ENCODE measurements around the gene NTN1.

DNA sequence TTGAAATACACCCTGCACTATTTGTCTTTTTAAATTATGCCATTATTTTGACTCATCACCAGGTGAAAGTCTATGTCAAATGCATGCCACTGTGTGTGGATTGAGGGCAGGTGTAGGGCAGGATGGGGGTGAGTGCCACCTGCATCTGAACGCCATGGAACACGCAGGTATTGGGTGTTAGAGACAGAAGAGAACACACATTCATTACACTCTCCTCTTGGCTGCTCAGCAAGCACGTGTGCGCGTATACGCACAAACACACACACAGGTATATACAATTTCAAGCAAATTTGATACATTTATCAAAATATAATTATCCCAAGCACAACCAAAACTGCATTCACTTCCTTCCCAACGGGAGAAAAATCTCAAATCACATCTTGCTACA is 268.9 kb downstream of the NTN1 start:
- TF ChIP-seq, protein P1, sequence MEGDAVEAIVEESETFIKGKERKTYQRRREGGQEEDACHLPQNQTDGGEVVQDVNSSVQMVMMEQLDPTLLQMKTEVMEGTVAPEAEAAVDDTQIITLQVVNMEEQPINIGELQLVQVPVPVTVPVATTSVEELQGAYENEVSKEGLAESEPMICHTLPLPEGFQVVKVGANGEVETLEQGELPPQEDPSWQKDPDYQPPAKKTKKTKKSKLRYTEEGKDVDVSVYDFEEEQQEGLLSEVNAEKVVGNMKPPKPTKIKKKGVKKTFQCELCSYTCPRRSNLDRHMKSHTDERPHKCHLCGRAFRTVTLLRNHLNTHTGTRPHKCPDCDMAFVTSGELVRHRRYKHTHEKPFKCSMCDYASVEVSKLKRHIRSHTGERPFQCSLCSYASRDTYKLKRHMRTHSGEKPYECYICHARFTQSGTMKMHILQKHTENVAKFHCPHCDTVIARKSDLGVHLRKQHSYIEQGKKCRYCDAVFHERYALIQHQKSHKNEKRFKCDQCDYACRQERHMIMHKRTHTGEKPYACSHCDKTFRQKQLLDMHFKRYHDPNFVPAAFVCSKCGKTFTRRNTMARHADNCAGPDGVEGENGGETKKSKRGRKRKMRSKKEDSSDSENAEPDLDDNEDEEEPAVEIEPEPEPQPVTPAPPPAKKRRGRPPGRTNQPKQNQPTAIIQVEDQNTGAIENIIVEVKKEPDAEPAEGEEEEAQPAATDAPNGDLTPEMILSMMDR (IDR thresholded peaks at IDR 0.05; ENCODE audit: low read length): no peak
- TF ChIP-seq EZH2 (IDR thresholded peaks at IDR 0.05; ENCODE audit: borderline replicate concordance, low read length): no peak

All from OCI-LY1 (cell line).